GM19463 (cell line): ENCODE measurements around the gene SNED1.

Source experiments
- ATAC-seq: cut with Tn5 transposase; IDR thresholded peaks from one replicate; pipeline ENCODE4 v1.9.1; 2021; ENCODE audit warnings: mild to moderate bottlenecking, moderate library complexity; ENCODE audit not compliant: unreplicated experiment

The SNED1 gene

DNA sequence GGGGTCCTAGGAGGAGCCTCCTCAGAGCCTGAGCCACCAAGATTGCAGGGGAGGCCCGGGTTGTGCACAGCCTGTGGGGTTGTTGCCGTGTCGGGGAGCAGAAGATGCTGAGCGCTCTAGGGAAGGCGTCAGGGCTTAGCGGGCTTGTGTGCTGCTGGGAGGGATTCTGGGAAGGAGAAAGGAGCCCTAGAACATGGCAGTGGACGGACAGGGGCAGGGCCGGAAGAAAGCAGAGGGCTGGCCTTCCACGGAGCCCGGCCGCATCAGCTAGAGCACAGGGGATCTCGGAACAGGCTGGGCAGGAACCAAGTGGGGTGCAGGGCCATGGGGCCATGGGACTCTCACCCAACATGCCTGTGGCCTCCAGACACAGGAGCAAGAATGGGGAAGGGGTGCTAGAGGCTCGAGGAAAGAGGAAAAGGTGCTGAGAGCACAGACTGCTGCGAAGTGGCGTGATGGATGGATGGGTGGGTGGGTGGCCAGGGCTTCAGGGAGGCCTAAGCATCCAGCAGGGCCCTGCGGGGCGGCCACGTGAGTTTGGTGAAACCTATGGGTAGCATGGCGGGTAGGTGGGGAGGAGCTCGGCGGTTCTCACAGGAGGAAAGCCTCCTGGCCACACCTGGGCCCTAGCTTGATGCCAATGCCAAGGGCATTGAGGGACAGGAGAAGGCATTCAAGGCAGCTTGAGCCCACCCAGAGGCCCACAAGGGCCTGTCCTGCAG is 67.9 kb downstream of the SNED1 start:
- ATAC-seq: no peak

GRCh38 chr2:241066893-241067341 is 68.5 kb downstream of the SNED1 start:
- no peak for ATAC-seq

DNA sequence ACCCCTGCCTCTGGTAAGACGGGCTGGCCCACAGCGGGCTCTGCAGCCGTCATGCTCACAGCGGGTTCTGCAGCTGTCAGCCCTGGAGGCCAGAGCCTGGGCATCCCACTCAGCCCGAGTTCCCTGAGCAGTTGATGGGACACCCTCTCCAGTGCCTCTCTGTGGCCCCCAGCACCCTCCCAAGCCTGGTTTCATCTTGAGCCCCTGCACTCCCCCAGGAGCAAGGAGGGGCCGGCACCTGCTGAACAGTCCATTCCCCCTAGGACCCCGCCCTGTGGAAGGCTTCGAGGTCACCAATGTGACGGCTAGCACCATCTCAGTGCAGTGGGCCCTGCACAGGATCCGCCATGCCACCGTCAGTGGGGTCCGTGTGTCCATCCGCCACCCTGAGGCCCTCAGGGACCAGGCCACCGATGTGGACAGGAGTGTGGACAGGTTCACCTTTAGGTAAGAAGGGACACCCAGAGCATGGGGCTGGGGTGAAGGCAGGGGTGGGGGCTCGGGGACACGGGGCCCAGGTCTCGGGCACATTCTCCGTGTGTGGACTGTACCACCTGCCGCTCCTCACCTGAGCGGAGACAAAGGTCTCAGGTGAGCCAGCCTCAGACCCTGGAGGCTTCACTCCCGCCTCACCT is 69.2 kb downstream of the SNED1 start:
- no peak for ATAC-seq

- ATAC-seq: no peak
Measured at GRCh38 chr2:241068136-241068941, 69.9 kb downstream of the SNED1 start.

DNA sequence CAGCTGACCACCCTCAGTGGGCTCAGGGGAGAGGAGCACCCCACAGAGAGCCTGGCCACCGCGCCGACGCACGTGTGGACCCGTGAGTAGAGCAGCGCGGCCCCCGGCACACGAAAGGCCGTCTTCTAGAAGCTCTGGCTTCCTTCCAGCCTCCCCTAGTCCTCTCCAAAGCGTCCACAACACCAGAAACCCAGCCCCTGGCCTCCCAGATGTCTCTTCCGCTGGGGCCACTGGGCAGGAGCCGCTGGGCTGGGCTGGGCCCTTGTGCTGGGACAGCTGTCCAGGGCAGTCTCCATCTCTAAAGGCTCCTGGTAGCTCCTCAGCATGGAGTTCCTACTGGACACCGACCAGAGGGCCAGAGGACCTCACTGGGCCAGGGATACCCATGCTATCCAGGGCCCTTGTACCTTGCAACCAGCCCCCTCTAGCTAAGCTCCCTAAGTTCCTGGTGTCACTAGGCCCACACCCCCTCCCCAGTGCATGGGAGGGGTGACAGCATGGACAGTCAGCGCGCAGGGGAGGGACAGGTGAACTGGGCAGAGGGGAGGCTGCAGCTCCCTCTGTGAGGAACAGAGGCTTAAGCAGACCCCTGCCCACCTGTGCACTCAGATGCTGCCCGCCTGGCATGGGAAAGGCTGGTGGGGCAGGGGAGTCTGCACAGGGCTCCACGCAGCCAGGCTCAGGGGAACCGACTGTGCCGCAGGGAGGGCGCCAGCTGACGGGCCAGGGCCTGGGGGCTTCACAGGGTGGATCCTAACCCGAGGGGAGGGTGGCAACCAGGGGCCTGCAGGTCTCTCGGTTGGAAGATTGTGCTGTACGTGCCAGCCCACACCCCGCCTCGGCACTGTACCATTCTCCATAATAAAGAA is 70.8 kb downstream of the SNED1 start:
- no peak for ATAC-seq

DNA sequence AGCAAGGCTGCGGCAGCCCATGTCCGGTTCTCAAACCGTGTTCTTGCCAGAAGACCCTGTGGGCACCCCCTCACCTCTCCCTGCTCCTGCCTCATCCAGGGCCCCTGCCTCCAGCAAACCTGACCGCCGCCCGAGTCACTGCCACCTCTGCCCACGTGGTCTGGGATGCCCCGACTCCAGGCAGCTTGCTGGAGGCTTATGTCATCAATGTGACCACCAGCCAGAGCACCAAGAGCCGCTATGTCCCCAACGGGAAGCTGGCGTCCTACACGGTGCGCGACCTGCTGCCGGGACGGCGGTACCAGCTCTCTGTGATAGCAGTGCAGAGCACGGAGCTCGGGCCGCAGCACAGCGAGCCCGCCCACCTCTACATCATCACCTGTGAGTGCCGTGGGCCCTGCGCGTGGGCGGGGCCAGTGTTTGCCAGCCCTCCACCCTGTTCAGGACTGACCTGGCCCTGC is 71.4 kb downstream of the SNED1 start:
- ATAC-seq: no peak

DNA sequence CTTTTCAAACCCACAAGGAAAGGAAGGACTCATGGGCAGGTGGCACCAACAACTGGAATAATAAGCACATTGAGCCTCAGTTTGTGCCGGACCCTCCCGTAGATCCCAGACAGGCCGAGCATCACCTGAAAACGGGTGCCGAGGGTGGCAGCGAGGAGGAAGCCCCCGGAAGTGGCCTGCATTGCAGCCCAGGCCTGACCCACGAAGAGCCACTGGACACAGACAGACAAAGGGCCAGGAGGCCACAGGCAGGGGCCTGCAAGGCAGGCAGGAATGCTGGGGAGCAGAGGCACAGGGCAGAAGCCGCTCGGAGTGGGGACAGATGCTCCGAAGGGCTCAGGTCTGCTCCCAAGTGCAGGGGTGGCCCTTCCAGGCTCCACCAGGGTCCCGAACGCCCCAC is 71.9 kb downstream of the SNED1 start:
- no peak for ATAC-seq

GRCh38 chr2:241070811-241071676 is 72.6 kb downstream of the SNED1 start:
- ATAC-seq: no peak

- no peak for ATAC-seq
Measured at GRCh38 chr2:241071677-241072111, 73.3 kb downstream of the SNED1 start.

- ATAC-seq: no peak
Measured at GRCh38 chr2:241072151-241072550, 73.7 kb downstream of the SNED1 start.

- ATAC-seq: no peak
Measured at GRCh38 chr2:241072553-241073165, 74.2 kb downstream of the SNED1 start.

- ATAC-seq: no peak
Measured at GRCh38 chr2:241073166-241074064, 75.0 kb downstream of the SNED1 start.

DNA sequence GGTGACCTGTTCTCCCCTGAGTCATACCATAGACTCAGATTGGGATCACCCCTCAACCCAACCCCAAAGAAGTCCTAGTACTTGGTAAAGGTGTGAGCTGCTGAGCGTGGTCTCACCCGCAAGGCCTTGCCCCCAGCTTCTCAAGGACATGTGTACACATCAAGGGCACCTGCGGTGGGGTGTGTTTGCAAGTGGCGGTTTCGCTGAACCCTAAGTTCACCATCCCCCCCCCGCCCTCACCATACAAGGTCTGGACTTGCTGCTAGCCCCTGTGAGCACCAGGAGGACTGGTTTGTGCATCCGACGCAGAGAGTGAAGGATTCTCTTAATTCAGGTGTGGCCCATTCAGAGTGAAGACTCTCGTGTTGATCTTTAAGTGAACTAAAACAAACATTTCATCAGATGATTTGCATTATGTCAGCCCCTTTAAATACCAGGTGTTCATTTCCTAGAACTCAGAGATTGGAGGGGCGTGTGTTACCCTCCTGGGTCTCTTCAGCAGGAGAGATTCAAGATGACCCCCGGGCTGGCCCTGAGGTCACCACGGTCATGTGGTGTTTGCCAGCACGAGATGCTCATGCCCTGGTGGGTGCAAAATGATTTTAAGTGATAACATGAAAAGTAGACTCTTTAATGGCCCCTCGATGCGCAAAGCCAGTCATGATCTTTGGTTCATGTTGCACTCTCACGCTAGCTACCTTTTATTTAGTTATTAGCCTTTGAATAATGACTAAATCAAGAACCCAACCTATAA is 75.8 kb downstream of the SNED1 start:
- ATAC-seq: no peak

DNA sequence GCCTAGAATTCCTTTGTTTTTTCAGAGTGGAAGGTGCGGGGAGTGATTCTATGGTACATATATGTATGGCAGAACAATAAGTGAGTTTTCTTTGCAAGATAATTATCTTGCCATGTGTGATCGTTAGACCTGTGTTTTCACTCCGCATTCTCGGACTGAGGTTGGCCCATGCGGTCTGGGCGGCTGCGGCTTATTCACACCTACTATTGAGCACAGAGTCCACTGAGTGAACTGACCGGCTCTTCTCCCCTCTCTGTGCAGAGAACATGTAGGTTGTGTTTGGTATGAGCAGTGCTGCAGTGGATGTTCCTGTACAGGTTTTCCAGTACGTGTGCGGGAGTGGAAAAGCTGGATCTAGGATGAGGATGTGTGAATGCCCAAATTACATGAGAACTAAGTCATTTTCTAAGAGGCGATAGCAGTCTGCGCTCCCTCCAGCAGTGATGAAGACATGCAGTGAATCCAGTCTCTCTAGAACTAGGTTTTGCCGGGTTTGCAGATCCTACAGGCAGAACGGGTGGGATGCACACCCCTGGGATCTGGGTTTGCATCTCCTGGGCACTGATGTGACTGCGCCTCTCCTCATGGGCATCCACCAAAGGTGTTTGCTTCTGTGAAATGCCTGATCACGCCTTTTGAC is 76.6 kb downstream of the SNED1 start:
- no peak for ATAC-seq

GRCh38 chr2:241080405-241081189 is 82.2 kb downstream of the SNED1 start:
- ATAC-seq: no peak

GRCh38 chr2:241081190-241081642 is 82.8 kb downstream of the SNED1 start:
- ATAC-seq: no peak
